K562 (cell line): ENCODE measurements around the gene NAA38. TPM values are rescaled to one million over a fixed set of nuclear protein-coding genes. Genes with fewer than 3 reads are reported as not detected.

Experiments used
- ATAC-seq: fragments of 200-7000 bp; cut with Tn5 transposase; 3 replicates; pipeline ENCODE4 v1.9.1; 2020; ENCODE audit warnings: moderate library complexity
- BruUV-seq: library from RNA; stranded (reverse); fragments of 400-500 nt; replicated peaks from 2 replicates; lab custom pipeline; 2021; lab: Mats Ljungman, UMichigan
- CTCF ChIA-PET: fragments of 300-600 bp; formaldehyde crosslinking; extraction: SDS; loops from one replicate; lab custom pipeline; 2021; ENCODE audit warnings: low intra/inter-chr PET ratio; lab: Yijun Ruan, JAX
- POLR2A ChIA-PET: fragments of 300-600, 350-650 bp; sonication (Branson Sonifier 250); formaldehyde crosslinking; extraction: SDS; loops from one replicate; lab custom pipeline; 2021; ENCODE audit warnings: antibody characterized with exemption, inconsistent platforms; lab: Yijun Ruan, JAX
- DNase-seq, 4 experiments: peaks; one replicate each; pipeline versions ENCODE4 v3.0.0 to v3.0.0-alpha.2; 2011 to 2018; ENCODE audit warnings: low spot score in 3 of 4, mixed read lengths in 3 of 4; ENCODE audit errors: extremely low read depth in 1 of 4
- FAIRE-seq: peaks from 2 replicates; lab custom pipeline; 2011; peaks lifted over from hg19 to GRCh38; lab: Jason Lieb, UNC
- H2AFZ ChIP-seq: 2 replicates; pipeline ENCODE4 v1.6.0; 2011; ENCODE audit warnings: low read depth, low read length, control low read depth, inconsistent platforms
- H3K27ac ChIP-seq: fragments of 200-600 bp; 3 replicates; pipeline ENCODE4 v1.8.0; 2011; ENCODE audit warnings: low read depth, mild to moderate bottlenecking, control low read depth, inconsistent platforms, low read length, moderate library complexity, mixed read lengths; ENCODE audit errors: extremely low read depth
- H3K27me3 ChIP-seq, 2 experiments: fragments of 300-600 bp in 1 of 2; 2 replicates in 1 of 2; 3 replicates in 1 of 2; pipeline versions ENCODE4 v1.6.0 to v1.8.0; 2011; ENCODE audit warnings: inconsistent platforms in 2 of 2, low read length in 2 of 2, mild to moderate bottlenecking in 1 of 2, mixed read lengths in 1 of 2, moderate library complexity in 1 of 2; ENCODE audit not compliant: control insufficient read depth in 2 of 2, insufficient read depth in 2 of 2
- H3K36me3 ChIP-seq: fragments of 300-600 bp; 3 replicates; pipeline ENCODE4 v1.8.0; 2011; ENCODE audit warnings: mild to moderate bottlenecking, low read length, inconsistent platforms; ENCODE audit not compliant: control insufficient read depth, insufficient read depth
- H3K4me1 ChIP-seq, 2 experiments: fragments of 200-600 bp in 1 of 2; replicated peaks in 1 of 2; 2 replicates in 1 of 2; 3 replicates in 1 of 2; pipeline versions ENCODE4 v1.5.1 to v1.8.0; 2011; ENCODE audit warnings: inconsistent platforms in 2 of 2, low read length in 2 of 2, mild to moderate bottlenecking in 1 of 2, mixed read lengths in 1 of 2, moderate library complexity in 1 of 2; ENCODE audit not compliant: control insufficient read depth in 2 of 2, insufficient read depth in 2 of 2
- H3K4me2 ChIP-seq: 2 replicates; pipeline ENCODE4 v1.6.1; 2011; ENCODE audit warnings: low read length, control low read depth, inconsistent platforms, mixed read lengths; ENCODE audit not compliant: insufficient read depth
- H3K4me3 ChIP-seq: fragments of 200-600 bp; sonication (generic), shearing (Covaris generic); 2 replicates; pipeline ENCODE4 v1.5.1; 2016; ENCODE audit warnings: control low read depth, inconsistent platforms
- H3K79me2 ChIP-seq: fragments of 200-600 bp; 3 replicates; pipeline ENCODE4 v1.8.0; 2011; ENCODE audit warnings: low read length, inconsistent platforms; ENCODE audit not compliant: control insufficient read depth, insufficient read depth
- H3K9ac ChIP-seq, 2 experiments: 2 replicates each; pipeline versions ENCODE4 v1.6.0 to v1.6.1; 2011; ENCODE audit warnings: low read depth in 2 of 2, low read length in 2 of 2, control low read depth in 1 of 2, inconsistent platforms in 1 of 2, mild to moderate bottlenecking in 1 of 2, mixed read lengths in 1 of 2; ENCODE audit not compliant: insufficient read depth in 1 of 2
- H3K9me1 ChIP-seq: one replicate; pipeline ENCODE4 v1.6.0; 2011; ENCODE audit warnings: inconsistent platforms, mild to moderate bottlenecking, low read length, moderate library complexity; ENCODE audit not compliant: control insufficient read depth, insufficient read depth
- H3K9me3 ChIP-seq: replicated peaks from 2 replicates; pipeline ENCODE4 v1.5.1; 2011; ENCODE audit warnings: low read depth, low read length, inconsistent platforms; ENCODE audit not compliant: control insufficient read depth, insufficient read depth
- H4K20me1 ChIP-seq: replicated peaks from 2 replicates; pipeline ENCODE4 v1.6.1; 2011; ENCODE audit warnings: low read length, inconsistent platforms, mixed read lengths; ENCODE audit not compliant: control insufficient read depth, insufficient read depth
- ETS1 ChIP-seq: conservative IDR thresholded peaks from 2 replicates; pipeline ENCODE4 v1.6.1; 2011; ENCODE audit warnings: low read depth, mild to moderate bottlenecking, low read length; ENCODE audit not compliant: control insufficient read depth
- FOSL1 ChIP-seq: fragments of 200-800 bp; sonication (Bioruptor generic); conservative IDR thresholded peaks from 2 replicates; pipeline ENCODE4 v1.6.1; 2016; ENCODE audit warnings: missing genetic modification characterization, missing compliant biosample characterization
- HES1 ChIP-seq: fragments of 450-650 bp; IDR thresholded peaks from 2 replicates; pipeline ENCODE4 v1.6.1; 2016; ENCODE audit warnings: low read depth, mild to moderate bottlenecking, moderate library complexity
- HMGN3 ChIP-seq: IDR thresholded peaks from 2 replicates; pipeline ENCODE4 v1.6.1; 2011; ENCODE audit warnings: borderline replicate concordance, low read depth, mild to moderate bottlenecking, mixed read lengths, low read length; ENCODE audit not compliant: insufficient read length; ENCODE audit errors: extremely low read depth
- MAX ChIP-seq: sonication (generic); formaldehyde crosslinking; IDR thresholded peaks from 2 replicates; pipeline ENCODE4 v1.9.0; 2022; ENCODE audit warnings: mild to moderate bottlenecking, missing genetic modification reagents
- NCOA6 ChIP-seq: fragments of 450-650 bp; IDR thresholded peaks from 2 replicates; pipeline ENCODE4 v1.6.1; 2017; ENCODE audit warnings: mild to moderate bottlenecking
- NKRF ChIP-seq: fragments of 450-650 bp; IDR thresholded peaks from 2 replicates; pipeline ENCODE4 v1.6.1; 2016; ENCODE audit warnings: borderline replicate concordance
- NR4A1 ChIP-seq, 2 experiments: fragments of 250-450 bp in 1 of 2; fragments of 450-650 bp in 1 of 2; sonication (Bioruptor Pico) in 1 of 2; IDR thresholded peaks; 2 replicates each; pipeline versions ENCODE4 v1.4.0 to v1.6.1; 2016 to 2020; ENCODE audit warnings: mild to moderate bottlenecking in 2 of 2, missing compliant biosample characterization in 1 of 2, missing genetic modification characterization in 1 of 2, moderate library complexity in 1 of 2
- POLR2G ChIP-seq: fragments of 200-400 bp; formaldehyde crosslinking; IDR thresholded peaks from 2 replicates; pipeline ENCODE4 v1.6.1; 2017; ENCODE audit warnings: low read depth, mild to moderate bottlenecking, antibody characterized with exemption, low read length, moderate library complexity
- ZBTB26 ChIP-seq: fragments of 450-650 bp; formaldehyde crosslinking; IDR thresholded peaks from 2 replicates; pipeline ENCODE4 v1.4.0; 2022; ENCODE audit warnings: missing genetic modification characterization
- ZNF586 ChIP-seq: fragments of 450-650 bp; formaldehyde crosslinking; conservative IDR thresholded peaks from 2 replicates; pipeline ENCODE4 v1.4.0; 2020; ENCODE audit warnings: mild to moderate bottlenecking, moderate library complexity
- ZNF764 ChIP-seq: fragments of 250-450 bp; sonication (Bioruptor Pico); IDR thresholded peaks from 2 replicates; pipeline ENCODE4 v1.4.0; 2020; ENCODE audit warnings: low read depth, mild to moderate bottlenecking, moderate library complexity
- WGBS: fragments of 100-300 bp; shearing (Covaris generic); methylation state at CpG from one replicate; pipeline ENCODE4 v1.1.6; 2016; ENCODE audit warnings: low coverage, mixed read lengths; ENCODE audit not compliant: insufficient coverage; ENCODE audit errors: missing lambda C conversion rate; 5-methylcytosine and 5-hydroxymethylcytosine counted together
- in situ Hi-C: fragments of 300-500 bp; cut with MboI; formaldehyde crosslinking; loops from 4 replicates; pipeline ENCODE4 v1.15.0; 2018; ENCODE audit warnings: inconsistent platforms, mixed read lengths
- intact Hi-C: fragments of 100-400 bp; cut with micrococcal nuclease; formaldehyde crosslinking; loops from 2 replicates; pipeline ENCODE4 v1.14.2; 2022
- polyA plus RNA-seq, 8 experiments: library from polyadenylated mRNA; depleted of rRNA in 4 of 8; stranded (reverse) in 5 of 8; unstranded in 3 of 8; fragments of >200 nt; fragmentation: Nextera tagmentation in 2 of 8; fragmentation: Illumina TruSeq in 1 of 8; extraction: Ambion mirVana in 2 of 8; extraction: Trizol in 1 of 8; gene quantifications; 2 replicates each; pipeline versions ENCODE4 v1.2.1 to v1.2.3, GENCODE V29; 2011 to 2014; ENCODE audit warnings: inconsistent platforms in 1 of 8, missing spikeins in 1 of 8
- total RNA-seq, 7 experiments: library from RNA; depleted of rRNA in 6 of 7; stranded (reverse); fragments of >200 nt in 6 of 7; fragmentation: Illumina TruSeq in 2 of 7; extraction: Trizol in 2 of 7; gene quantifications; 2 replicates each; pipeline versions ENCODE4 v1.2.1 to v1.2.3, GENCODE V29; 2011 to 2021; ENCODE audit warnings: low replicate concordance in 1 of 7

NAA38 gene
- total and polyA plus RNA-seq, 9 of the 15 experiments (the other 6 are each of a cell fraction or from before 2014, with no cell fraction given), result 16.4 to 99.8 (median 57.3) TPM

- DNase-seq (peak; percentile 70 to 88 (median 79)), FAIRE-seq (peak; percentile 59), ATAC-seq (peak; percentile 24)
- H3K9me1 ChIP-seq, result peaks cover 3% of the 10 kb centered on the region
- H3K4me3 ChIP-seq, result peak overlapping the region; percentile 76
- peaks cover 27% of the 10 kb centered on the region; the same call in 2 of the 3 replicates for H3K36me3 ChIP-seq
- in situ Hi-C loops (no loop called here), intact Hi-C loops (no loop called here)
- H3K27me3 ChIP-seq, result no peaks in the 10 kb centered on the region
- peak overlapping the region; percentile 99 for H3K27ac ChIP-seq
- 0% methylated on average over 23 of the region's 46 CpGs for WGBS
- peaks cover 62% of the 10 kb centered on the region for H3K79me2 ChIP-seq
- H4K20me1 ChIP-seq, result peaks cover 4% of the 10 kb centered on the region
- H3K4me1 ChIP-seq, result peaks cover 38 to 58% of the 10 kb centered on the region in 2 experiments
- ChIA-PET POLR2A (interaction anchor here (0.5 to 1.2 kb wide), 4 partner anchors 8 to 37 kb away, joined by 3 to 8 read pairs (median 4); no protein-coding TSS in a partner anchor), CTCF (interaction anchor here (0.6 to 1.1 kb wide), 2 partner anchors 19 to 97 kb away, joined by 3 to 4 read pairs; no protein-coding TSS in a partner anchor)
- peak overlapping the region; percentile 92 for H3K4me2 ChIP-seq
- peak overlapping the region; percentile 97 for H3K9ac ChIP-seq
- no TSS peak for BruUV-seq
- H3K9me3 ChIP-seq, result no peaks in the 10 kb centered on the region
- peak overlapping the region; percentile 81 for H2AFZ ChIP-seq
- TF ChIP-seq HMGN3 (peak; percentile 72), ZBTB26 (CRISPR knock-in tag) (no peak), NCOA6 (no peak), MAX (no peak), FOSL1 (tag) (peak; percentile 77), NR4A1 (CRISPR knock-in tag; IDR thresholded peaks at IDR 0.05) (no peak), NR4A1 (tag; IDR thresholded peaks at IDR 0.05) (no peak), NKRF (peak; percentile 77), POLR2G (peak; percentile 77), ZNF586 (CRISPR knock-in tag) (no peak), ETS1 (0 out of 2 replicates have a peak, but pooled peaks have one; percentile 7), ZNF764 (CRISPR knock-in tag) (no peak), HES1 (peak; percentile 34; the same call in 1 of the 2 replicates)
Observed at GRCh38 chr17:7841915-7842379, 15.4 kb downstream of the NAA38 start.
